ENCODE results near the gene INTS11.
A peak's percentile ranks its signal among the peaks of the same experiment; 100 is the strongest.
"Not testable (repeated sequence)": the region's sequence is repeated elsewhere in the genome, so short reads cannot be mapped to it uniquely, and the experiment has no call there.

The INTS11 gene

DNA sequence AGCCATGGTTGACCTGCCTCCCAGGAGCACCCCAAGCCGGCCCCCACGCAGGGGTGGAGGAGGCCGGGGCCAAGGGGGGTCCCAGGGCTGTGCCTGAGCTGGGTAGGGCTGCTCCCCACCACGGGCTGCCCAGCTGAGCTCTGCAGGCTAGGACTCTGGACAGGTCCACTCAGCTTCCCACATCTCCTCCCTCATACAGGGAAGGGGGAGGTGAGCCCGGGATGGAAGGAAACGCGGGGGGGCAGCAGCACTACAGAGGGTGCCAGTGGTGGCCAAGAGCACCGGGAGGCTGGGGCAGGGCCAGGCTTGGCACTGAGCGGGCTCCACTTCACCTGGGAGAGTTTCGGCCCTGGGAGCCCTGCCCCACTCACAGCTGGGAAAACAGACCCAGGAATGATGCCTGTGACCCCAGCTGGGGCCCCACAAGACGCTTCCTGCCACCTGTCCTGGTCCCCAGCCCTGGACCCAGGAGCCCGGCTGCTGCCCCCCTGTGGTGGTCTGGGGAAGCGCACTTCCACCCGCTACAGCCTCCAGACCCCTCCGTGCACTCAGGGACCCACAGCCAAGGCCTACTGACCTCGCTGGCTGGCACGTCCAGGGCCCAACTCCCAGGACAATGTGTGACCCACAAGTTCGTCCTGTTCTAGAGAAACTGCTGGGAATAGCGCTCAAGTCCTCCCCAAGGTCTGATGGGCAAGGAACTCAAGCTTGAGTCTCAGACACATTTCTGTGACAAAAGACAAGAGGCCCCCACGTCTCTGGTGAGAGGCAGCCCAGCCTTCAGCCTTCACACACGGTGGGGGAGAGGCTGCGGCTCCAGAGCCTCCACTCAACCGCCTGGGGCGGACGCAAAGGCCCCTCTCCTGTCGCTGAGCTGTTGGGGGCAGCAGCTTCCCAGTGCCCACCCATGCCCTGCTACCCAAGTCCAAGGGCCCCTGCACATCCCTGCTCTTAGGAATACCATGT, 47.6 kb upstream of the INTS11 start:
- DNase-seq = peak; percentile 77
- peak; percentile 36 for ATAC-seq (ENCODE audit: insufficient read depth, low read depth)

DNA sequence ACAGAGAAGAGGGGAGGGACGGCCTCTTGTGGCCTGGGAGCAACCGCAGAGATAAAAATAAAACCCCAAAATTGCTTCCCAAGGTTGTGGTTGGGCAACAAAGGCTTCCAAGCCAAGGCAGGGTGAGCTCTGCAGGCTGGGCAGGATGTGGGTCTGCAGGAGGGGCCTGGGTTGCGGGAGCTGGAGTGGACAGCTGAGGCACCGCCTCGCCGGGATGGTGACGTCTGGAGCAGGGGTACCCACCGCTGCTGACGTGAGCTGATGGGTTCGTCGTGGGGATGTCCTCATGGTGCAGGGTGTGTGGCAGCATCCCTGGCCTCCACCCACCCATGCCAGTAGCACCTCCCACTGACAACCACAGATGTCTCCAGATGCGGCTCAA, 46.9 kb upstream of the INTS11 start:
- peaks cover 28% of the 10 kb centered on the region for H3K36me3 ChIP-seq (ENCODE audit: insufficient read depth, low read length)
- H3K9me3 ChIP-seq (ENCODE audit: insufficient read depth, low read length, severe bottlenecking) = peaks cover 10% of the 10 kb centered on the region
- H3K4me2 ChIP-seq (ENCODE audit: insufficient read depth, low read length) = peak overlapping the region; percentile 50; the same call in 1 of the 2 replicates
- TF ChIP-seq EZH2 (IDR thresholded peaks at IDR 0.05; ENCODE audit: borderline replicate concordance, low read depth, low read length, severe bottlenecking) = no peak
- TF ChIP-seq, protein P1, sequence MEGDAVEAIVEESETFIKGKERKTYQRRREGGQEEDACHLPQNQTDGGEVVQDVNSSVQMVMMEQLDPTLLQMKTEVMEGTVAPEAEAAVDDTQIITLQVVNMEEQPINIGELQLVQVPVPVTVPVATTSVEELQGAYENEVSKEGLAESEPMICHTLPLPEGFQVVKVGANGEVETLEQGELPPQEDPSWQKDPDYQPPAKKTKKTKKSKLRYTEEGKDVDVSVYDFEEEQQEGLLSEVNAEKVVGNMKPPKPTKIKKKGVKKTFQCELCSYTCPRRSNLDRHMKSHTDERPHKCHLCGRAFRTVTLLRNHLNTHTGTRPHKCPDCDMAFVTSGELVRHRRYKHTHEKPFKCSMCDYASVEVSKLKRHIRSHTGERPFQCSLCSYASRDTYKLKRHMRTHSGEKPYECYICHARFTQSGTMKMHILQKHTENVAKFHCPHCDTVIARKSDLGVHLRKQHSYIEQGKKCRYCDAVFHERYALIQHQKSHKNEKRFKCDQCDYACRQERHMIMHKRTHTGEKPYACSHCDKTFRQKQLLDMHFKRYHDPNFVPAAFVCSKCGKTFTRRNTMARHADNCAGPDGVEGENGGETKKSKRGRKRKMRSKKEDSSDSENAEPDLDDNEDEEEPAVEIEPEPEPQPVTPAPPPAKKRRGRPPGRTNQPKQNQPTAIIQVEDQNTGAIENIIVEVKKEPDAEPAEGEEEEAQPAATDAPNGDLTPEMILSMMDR (IDR thresholded peaks at IDR 0.05; ENCODE audit: borderline replicate concordance, extremely low read depth, low read length, poor library complexity, severe bottlenecking) = no peak
- peaks cover 29% of the 10 kb centered on the region for H3K79me2 ChIP-seq (ENCODE audit: insufficient read depth, low read length)
- ATAC-seq (ENCODE audit: insufficient read depth, low read depth) = peak; percentile 15
- no peak overlapping the region for H3K9ac ChIP-seq (ENCODE audit: low read depth, low read length)
- no peak overlapping the region for H3K27ac ChIP-seq (ENCODE audit: low read length)
- peaks cover 29% of the 10 kb centered on the region for H4K20me1 ChIP-seq (ENCODE audit: insufficient read depth, low read length)
- no peaks in the 10 kb centered on the region for H3K27me3 ChIP-seq (ENCODE audit: insufficient read depth, low read length, poor library complexity)
- no peak overlapping the region for H2AFZ ChIP-seq (ENCODE audit: low read depth, low read length)
- peaks cover 39% of the 10 kb centered on the region for H3K4me1 ChIP-seq (ENCODE audit: insufficient read depth, low read length)
- peak; percentile 76 for DNase-seq
- H3K4me3 ChIP-seq (ENCODE audit: low read depth in 1 of 2, low read length in 2 of 2) = no peak overlapping the region

More for the DNA sequence above, 47.6 kb upstream of the INTS11 start:
- Histone ChIP-seq H3K4me1 (ENCODE audit: insufficient read depth, low read length) (peaks cover 44% of the 10 kb centered on the region), H3K9me3 (ENCODE audit: insufficient read depth, low read length, severe bottlenecking) (peaks cover 3% of the 10 kb centered on the region), H3K9ac (ENCODE audit: low read depth, low read length) (no peak overlapping the region), H3K4me2 (ENCODE audit: insufficient read depth, low read length) (peak overlapping the region; percentile 50), H3K36me3 (ENCODE audit: insufficient read depth, low read length) (peaks cover 28% of the 10 kb centered on the region), H3K27me3 (ENCODE audit: insufficient read depth, low read length, poor library complexity) (no peaks in the 10 kb centered on the region), H3K79me2 (ENCODE audit: insufficient read depth, low read length) (peaks cover 30% of the 10 kb centered on the region), H4K20me1 (ENCODE audit: insufficient read depth, low read length) (peaks cover 29% of the 10 kb centered on the region), H3K4me3 (ENCODE audit: low read depth in 1 of 2, low read length in 2 of 2) (no peak overlapping the region), H3K27ac (ENCODE audit: low read length) (peak overlapping the region; percentile 56), H2AFZ (ENCODE audit: low read depth, low read length) (no peak overlapping the region)
- TF ChIP-seq, protein P1 (IDR thresholded peaks at IDR 0.05; ENCODE audit: borderline replicate concordance, extremely low read depth, low read length, poor library complexity, severe bottlenecking) = peak; percentile 94
- TF ChIP-seq EZH2 (IDR thresholded peaks at IDR 0.05; ENCODE audit: borderline replicate concordance, low read depth, low read length, severe bottlenecking) = no peak

DNA sequence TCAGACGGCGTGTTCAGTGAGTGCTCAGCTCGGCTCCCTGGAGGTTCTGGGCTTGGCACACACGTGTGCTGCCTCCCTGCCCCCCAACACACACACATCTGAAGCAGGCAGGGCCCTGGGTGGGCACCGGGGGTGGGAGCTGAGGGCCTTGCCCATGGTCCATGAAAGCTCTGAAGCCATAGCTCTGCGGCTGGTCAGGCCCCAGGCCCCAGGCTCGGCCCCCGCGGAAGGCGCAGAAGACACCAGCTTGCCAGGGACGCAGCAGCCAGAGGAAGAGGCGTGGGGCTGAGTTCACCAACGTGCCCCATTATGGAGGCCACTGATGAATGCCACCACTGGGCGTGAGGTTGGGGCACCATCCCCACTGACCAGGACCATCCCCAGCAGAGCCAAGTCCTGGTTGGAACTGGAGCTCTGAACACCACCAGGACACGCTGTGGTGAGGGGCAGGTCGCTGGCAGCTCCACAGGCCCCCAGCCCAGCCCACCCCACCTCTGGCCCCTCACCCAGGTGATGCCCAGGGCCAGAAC, 46.4 kb upstream of the INTS11 start:
- DNase-seq (no peak), ATAC-seq (ENCODE audit: insufficient read depth, low read depth) (no peak)
- H3K79me2 ChIP-seq (ENCODE audit: insufficient read depth, low read length) = peaks cover 25% of the 10 kb centered on the region
- H3K27ac ChIP-seq (ENCODE audit: low read length) = no peak overlapping the region
- H4K20me1 ChIP-seq (ENCODE audit: insufficient read depth, low read length) = peaks cover 29% of the 10 kb centered on the region
- H3K36me3 ChIP-seq (ENCODE audit: insufficient read depth, low read length) = peaks cover 28% of the 10 kb centered on the region
- H3K4me1 ChIP-seq (ENCODE audit: insufficient read depth, low read length) = peaks cover 34% of the 10 kb centered on the region
- H2AFZ ChIP-seq (ENCODE audit: low read depth, low read length) = no peak overlapping the region
- no peak overlapping the region for H3K4me3 ChIP-seq (ENCODE audit: low read depth in 1 of 2, low read length in 2 of 2)
- H3K4me2 ChIP-seq (ENCODE audit: insufficient read depth, low read length) = no peak overlapping the region
- TF ChIP-seq EZH2 (IDR thresholded peaks at IDR 0.05; ENCODE audit: borderline replicate concordance, low read depth, low read length, severe bottlenecking) = no peak
- TF ChIP-seq, protein P1 (IDR thresholded peaks at IDR 0.05; ENCODE audit: borderline replicate concordance, extremely low read depth, low read length, poor library complexity, severe bottlenecking) = no peak
- H3K27me3 ChIP-seq (ENCODE audit: insufficient read depth, low read length, poor library complexity) = no peaks in the 10 kb centered on the region
- peaks cover 15% of the 10 kb centered on the region for H3K9me3 ChIP-seq (ENCODE audit: insufficient read depth, low read length, severe bottlenecking)
- H3K9ac ChIP-seq (ENCODE audit: low read depth, low read length) = no peak overlapping the region

DNA sequence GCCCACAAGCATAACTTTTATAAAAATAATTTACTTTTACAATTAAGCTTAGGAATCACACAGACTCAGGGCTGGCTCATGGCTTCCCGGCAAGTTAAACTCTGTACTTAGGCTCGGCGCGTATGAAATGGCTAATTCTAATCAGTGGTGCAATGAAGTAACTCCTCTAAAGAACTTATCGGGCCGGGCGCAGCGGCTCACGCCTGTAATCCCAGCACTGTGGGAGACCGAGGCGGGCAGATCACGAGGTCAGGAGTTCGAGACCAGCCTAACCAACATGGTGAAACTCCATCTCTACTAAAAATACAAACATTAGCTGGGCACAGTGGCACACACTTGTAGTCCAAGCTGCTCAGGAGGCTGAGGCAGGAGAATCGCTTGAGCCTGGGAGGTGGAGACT, 45.6 kb upstream of the INTS11 start:
- H3K9ac ChIP-seq (ENCODE audit: low read depth, low read length); H3K27me3 ChIP-seq (ENCODE audit: insufficient read depth, low read length, poor library complexity); H3K4me2 ChIP-seq (ENCODE audit: insufficient read depth, low read length); ATAC-seq (ENCODE audit: insufficient read depth, low read depth); H3K4me3 ChIP-seq (ENCODE audit: low read depth in 1 of 2, low read length in 2 of 2); H3K27ac ChIP-seq (ENCODE audit: low read length); DNase-seq; H2AFZ ChIP-seq (ENCODE audit: low read depth, low read length): not testable (repeated sequence)
- Histone ChIP-seq H3K36me3 (ENCODE audit: insufficient read depth, low read length) (peaks cover 28% of the 10 kb centered on the region), H3K9me3 (ENCODE audit: insufficient read depth, low read length, severe bottlenecking) (peaks cover 17% of the 10 kb centered on the region), H3K79me2 (ENCODE audit: insufficient read depth, low read length) (peaks cover 23% of the 10 kb centered on the region), H4K20me1 (ENCODE audit: insufficient read depth, low read length) (peaks cover 29% of the 10 kb centered on the region), H3K4me1 (ENCODE audit: insufficient read depth, low read length) (peaks cover 33% of the 10 kb centered on the region)
